MM.1S (cell line): ENCODE data around the gene EDAR.

Experiments
- CTCF ChIP-seq: fragments of 300-600 bp; sonication (generic); IDR thresholded peaks from 2 replicates; pipeline ENCODE4 v1.5.1; 2016; ENCODE audit warnings: antibody characterized with exemption, low read length, mixed read lengths
- EZH2 ChIP-seq: fragments of 300-600 bp; sonication (generic); optimal IDR thresholded peaks from 2 replicates; pipeline ENCODE3; 2017; ENCODE audit warnings: low read depth, mild to moderate bottlenecking, antibody characterized with exemption, low read length, mixed read lengths

GRCh38 chr2:108877506-108877905 lies 111.5 kb downstream of the EDAR start:
- no peak for TF ChIP-seq EZH2
- TF ChIP-seq CTCF, result 0 out of 2 replicates have a peak, but pooled peaks have one; percentile 3
